Measurements from ENCODE around the gene RABAC1. TPM values are rescaled to one million over a fixed set of nuclear protein-coding genes. Genes with fewer than 3 reads are reported as not detected.

Gene RABAC1
- total RNA-seq (110 TPM), polyA plus RNA-seq (ENCODE audit: insufficient read depth in 1 of 8, insufficient read length in 8 of 8, low replicate concordance in 1 of 8) (100 to 1,000 TPM in 2 of 8 donors, 10 to 100 TPM in 6; 59.0 to 105 (median 82.7) TPM)
- long read RNA-seq, donor 1, transcript RABAC1-201 (5 exons, 821 nt), result major isoform, 22 of 25 reads
- long read RNA-seq, donor 1, partial matches to known transcripts, result 0 of 25 reads
- long read RNA-seq, donor 1, other reads (novel, unspliced or antisense), result 0 of 25 reads
- long read RNA-seq, donor 2, transcript RABAC1-201 (5 exons, 821 nt), result major isoform, 8 of 9 reads
- long read RNA-seq, donor 2, partial matches to known transcripts, result 0 of 9 reads
- long read RNA-seq, donor 2, other reads (novel, unspliced or antisense), result 0 of 9 reads
- long read RNA-seq, donor 3, transcript RABAC1-201 (5 exons, 821 nt), result major isoform, 27 of 33 reads
- long read RNA-seq, donor 3, partial matches to known transcripts, result 0 of 33 reads
- long read RNA-seq, donor 3, other reads (novel, unspliced or antisense), result 0 of 33 reads
- long read RNA-seq, donor 4, transcript RABAC1-201 (5 exons, 821 nt), result major isoform, 30 of 37 reads
- long read RNA-seq, donor 4, partial matches to known transcripts, result 0 of 37 reads
- long read RNA-seq, donor 4, other reads (novel, unspliced or antisense), result 0 of 37 reads
- long read RNA-seq, donor 5, transcript RABAC1-204 (1 exons, 662 nt), result minor isoform, 8 of 170 reads
- long read RNA-seq, donor 5, transcript RABAC1-201 (5 exons, 821 nt), result major isoform, 146 of 170 reads
- long read RNA-seq, donor 5, partial matches to known transcripts, result 6 of 170 reads
- long read RNA-seq, donor 5, other reads (novel, unspliced or antisense), result 6 of 170 reads
- long read RNA-seq, donor 6, transcript RABAC1-201 (5 exons, 821 nt), result major isoform, 84 of 92 reads
- long read RNA-seq, donor 6, partial matches to known transcripts, result 0 of 92 reads
- long read RNA-seq, donor 6, other reads (novel, unspliced or antisense), result 0 of 92 reads
- long read RNA-seq, donor 7, transcript RABAC1-201 (5 exons, 821 nt), result major isoform, 60 of 82 reads
- long read RNA-seq, donor 7, partial matches to known transcripts, result 8 of 82 reads
- long read RNA-seq, donor 7, other reads (novel, unspliced or antisense), result 0 of 82 reads
- long read RNA-seq, donor 8, transcript RABAC1-204 (1 exons, 662 nt), result minor isoform, 10 of 70 reads
- long read RNA-seq, donor 8, transcript RABAC1-201 (5 exons, 821 nt), result major isoform, 51 of 70 reads
- long read RNA-seq, donor 8, partial matches to known transcripts, result 5 of 70 reads
- long read RNA-seq, donor 8, other reads (novel, unspliced or antisense), result 0 of 70 reads
- long read RNA-seq, donor 9, transcript RABAC1-201 (5 exons, 821 nt), result major isoform, 32 of 44 reads
- long read RNA-seq, donor 9, transcript RABAC1-204 (1 exons, 662 nt), result minor isoform, 5 of 44 reads
- long read RNA-seq, donor 9, partial matches to known transcripts, result 5 of 44 reads
- long read RNA-seq, donor 9, other reads (novel, unspliced or antisense), result 0 of 44 reads
- long read RNA-seq, donor 10, transcript RABAC1-201 (5 exons, 821 nt), result major isoform, 59 of 76 reads
- long read RNA-seq, donor 10, transcript RABAC1-204 (1 exons, 662 nt), result minor isoform, 5 of 76 reads
- long read RNA-seq, donor 10, partial matches to known transcripts, result 8 of 76 reads
- long read RNA-seq, donor 10, other reads (novel, unspliced or antisense), result 0 of 76 reads
- long read RNA-seq, donor 11, transcript RABAC1-201 (5 exons, 821 nt), result major isoform, 56 of 70 reads
- long read RNA-seq, donor 11, transcript RABAC1-204 (1 exons, 662 nt), result minor isoform, 6 of 70 reads
- long read RNA-seq, donor 11, partial matches to known transcripts, result 6 of 70 reads
- long read RNA-seq, donor 11, other reads (novel, unspliced or antisense), result 0 of 70 reads

DNA sequence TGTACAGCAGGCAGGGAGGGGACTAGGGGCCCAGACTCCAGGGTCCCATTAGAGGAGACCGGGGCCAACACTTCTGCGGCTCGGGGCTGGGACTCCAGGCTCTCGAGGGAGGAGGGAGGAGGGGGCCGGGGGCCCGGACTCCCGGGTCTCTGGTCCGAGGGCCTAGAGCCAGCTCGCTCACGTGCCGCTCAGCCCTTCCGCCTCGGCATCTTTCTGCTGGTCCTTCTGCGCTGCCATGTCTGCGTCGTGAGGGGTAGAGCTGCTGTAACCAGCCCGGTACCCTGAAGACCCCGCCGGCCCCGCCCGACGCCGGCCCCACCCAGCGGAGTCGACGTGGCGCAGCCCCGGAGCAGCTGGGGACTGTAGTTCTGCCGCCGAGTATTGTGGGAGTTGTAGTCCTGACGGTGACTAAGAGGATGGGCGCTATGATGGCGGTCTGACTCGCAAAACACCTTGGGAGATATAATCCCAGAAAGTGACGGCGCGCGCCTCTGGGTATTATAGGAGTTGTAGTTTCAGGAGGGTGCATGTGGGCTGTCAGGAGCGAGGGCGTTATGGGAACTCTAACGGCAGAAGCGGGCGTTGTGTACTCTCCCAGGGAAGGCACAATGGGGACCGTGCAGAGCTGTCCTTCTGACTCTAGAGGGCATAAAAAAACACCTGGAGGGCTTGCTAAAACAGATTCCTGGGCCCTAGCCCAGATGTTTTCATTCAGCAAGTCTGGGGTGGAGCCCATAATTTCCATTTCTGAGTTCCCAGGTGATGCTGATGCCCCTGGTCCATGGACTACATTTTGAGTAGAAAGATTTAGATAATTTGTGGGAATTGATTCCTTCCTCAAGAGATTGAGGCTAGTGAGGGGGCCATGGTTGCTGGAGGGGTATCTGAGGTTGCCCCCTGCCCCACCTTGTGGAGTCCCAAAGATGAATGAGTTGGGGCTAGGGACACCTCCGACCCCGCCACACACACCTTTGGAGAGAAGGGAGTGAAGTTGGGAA lies at the start of gene RABAC1:
Gene RABAC1 (minus strand): TSS at position 266 of the 998 bp plus-strand sequence. CDS start 29 bp downstream, at position 237.
- DNase-seq, result peak; percentile 98
- Histone ChIP-seq H3K4me1 (ENCODE audit: control insufficient read depth, insufficient read depth, low read length) (peaks cover 20% of the 10 kb centered on the region), H3K4me3 (ENCODE audit: low read length) (peak within 1 kb of the TSS; percentile 97), H3K27ac (ENCODE audit: low read length) (peak within 1 kb of the TSS; percentile 95), H3K9me3 (replicated peaks; ENCODE audit: control insufficient read depth, low read depth, low read length) (no peaks in the 10 kb centered on the region), H3K36me3 (ENCODE audit: control insufficient read depth, insufficient read depth, low read length) (peaks cover 7% of the 10 kb centered on the region), H3K27me3 (ENCODE audit: control insufficient read depth, insufficient read depth, low read length) (no peaks in the 10 kb centered on the region)
- WGBS (ENCODE audit: insufficient coverage), result under 1% methylated on average over 41 of the region's 46 CpGs

DNA sequence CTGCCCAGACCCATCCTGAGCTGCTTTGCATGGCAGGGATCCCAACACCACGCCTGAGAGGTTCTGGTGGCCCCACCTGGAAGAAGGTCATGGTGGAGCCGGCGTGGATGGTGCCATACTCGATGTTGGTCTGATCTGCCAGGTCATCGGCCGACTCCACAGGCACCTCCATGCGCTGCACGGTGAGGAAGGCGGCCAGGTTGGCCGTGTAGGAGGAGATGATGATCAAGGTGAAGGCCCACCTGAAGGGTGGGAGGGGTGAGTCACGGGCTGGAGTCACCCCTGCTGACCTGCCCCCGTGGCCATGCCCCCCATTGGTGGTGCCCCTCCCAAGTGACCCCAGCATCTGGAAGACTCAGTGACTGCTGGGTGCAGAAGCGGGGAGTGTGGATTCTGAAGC lies 47.4 kb upstream of the RABAC1 start:
- Histone ChIP-seq H3K4me1 (ENCODE audit: control insufficient read depth, insufficient read depth, low read length) (peaks cover 5% of the 10 kb centered on the region), H3K36me3 (ENCODE audit: control insufficient read depth, insufficient read depth, low read length) (no peaks in the 10 kb centered on the region), H3K4me3 (ENCODE audit: low read length) (no peak overlapping the region), H3K9me3 (replicated peaks; ENCODE audit: control insufficient read depth, low read depth, low read length) (no peaks in the 10 kb centered on the region), H3K27ac (ENCODE audit: low read length) (no peak overlapping the region), H3K27me3 (ENCODE audit: control insufficient read depth, insufficient read depth, low read length) (peaks cover 9% of the 10 kb centered on the region)
- no peak for DNase-seq
- WGBS (ENCODE audit: insufficient coverage), result 87% methylated on average over 8 of the region's 13 CpGs

DNA sequence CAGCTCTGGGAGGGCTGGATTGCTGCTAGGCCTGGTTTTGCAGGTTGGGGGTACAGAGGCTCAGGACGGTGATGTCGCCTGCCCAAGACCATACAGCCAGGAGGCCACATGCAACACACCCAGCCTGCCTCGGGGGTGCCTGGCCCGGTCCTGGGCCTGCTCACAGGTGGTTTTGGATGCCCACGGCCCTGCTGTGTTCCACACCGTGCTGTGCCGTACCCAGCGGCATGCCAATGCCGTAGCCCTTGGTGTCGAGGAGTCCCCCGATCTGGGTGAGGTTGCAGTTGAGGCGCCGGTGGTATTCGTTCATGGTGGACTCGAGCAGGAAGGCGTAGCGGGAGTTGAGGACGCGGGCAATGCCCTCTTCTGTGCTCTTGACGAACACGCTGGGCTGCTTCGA lies 46.4 kb upstream of the RABAC1 start:
- H3K4me1 ChIP-seq (ENCODE audit: control insufficient read depth, insufficient read depth, low read length), result peaks cover 5% of the 10 kb centered on the region
- no peaks in the 10 kb centered on the region for H3K36me3 ChIP-seq (ENCODE audit: control insufficient read depth, insufficient read depth, low read length)
- H3K4me3 ChIP-seq (ENCODE audit: low read length), result no peak overlapping the region
- peaks cover 20% of the 10 kb centered on the region for H3K27me3 ChIP-seq (ENCODE audit: control insufficient read depth, insufficient read depth, low read length)
- no peak for DNase-seq
- H3K9me3 ChIP-seq (replicated peaks; ENCODE audit: control insufficient read depth, low read depth, low read length), result no peaks in the 10 kb centered on the region
- H3K27ac ChIP-seq (ENCODE audit: low read length), result no peak overlapping the region
- WGBS (ENCODE audit: insufficient coverage), result 94% methylated on average over 21 of the region's 22 CpGs

DNA sequence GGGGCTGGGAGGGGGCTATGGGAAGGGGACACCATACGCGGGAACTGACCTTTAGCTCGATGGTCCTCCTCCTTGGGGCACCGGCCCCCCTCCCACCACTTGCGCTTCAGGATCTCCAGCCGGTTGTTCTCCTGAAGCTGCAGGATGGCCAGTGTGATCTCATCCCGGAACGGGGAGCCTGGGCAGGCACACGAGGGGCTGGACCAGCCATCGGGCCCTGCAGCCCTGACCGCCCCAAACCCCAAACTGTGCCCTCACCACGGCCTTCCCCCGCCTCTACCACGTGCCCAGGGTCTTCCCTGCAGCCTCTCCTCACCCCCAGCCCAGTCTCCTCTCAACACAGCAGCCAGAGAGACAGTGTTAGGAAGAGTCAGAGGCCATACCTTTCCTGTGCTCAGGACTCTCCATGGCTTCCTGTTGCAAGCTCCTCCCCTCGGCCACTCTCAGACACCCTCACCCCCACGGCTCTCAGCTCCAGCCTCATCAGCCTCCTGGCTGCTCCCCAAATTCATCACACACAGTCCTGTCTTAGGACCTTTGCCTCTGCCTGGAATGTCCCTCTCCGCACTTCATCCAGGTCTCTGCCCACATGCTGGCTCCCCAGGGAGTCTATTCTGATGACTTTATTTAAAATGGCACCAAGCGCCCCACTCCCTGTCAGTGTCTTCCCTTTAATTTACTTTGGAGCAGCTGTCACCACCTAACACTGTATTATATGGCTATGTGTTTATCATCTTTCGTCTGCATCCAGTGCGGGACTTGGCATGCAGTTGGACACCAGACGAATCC lies 44.6 kb upstream of the RABAC1 start:
- Histone ChIP-seq H3K4me3 (ENCODE audit: low read length) (no peak overlapping the region), H3K4me1 (ENCODE audit: control insufficient read depth, insufficient read depth, low read length) (peaks cover 5% of the 10 kb centered on the region), H3K36me3 (ENCODE audit: control insufficient read depth, insufficient read depth, low read length) (no peaks in the 10 kb centered on the region), H3K27ac (ENCODE audit: low read length) (no peak overlapping the region), H3K9me3 (replicated peaks; ENCODE audit: control insufficient read depth, low read depth, low read length) (no peaks in the 10 kb centered on the region), H3K27me3 (ENCODE audit: control insufficient read depth, insufficient read depth, low read length) (peaks cover 35% of the 10 kb centered on the region)
- DNase-seq, result no peak
- WGBS (ENCODE audit: insufficient coverage), result 74% methylated on average over 16 of the region's 21 CpGs

DNA sequence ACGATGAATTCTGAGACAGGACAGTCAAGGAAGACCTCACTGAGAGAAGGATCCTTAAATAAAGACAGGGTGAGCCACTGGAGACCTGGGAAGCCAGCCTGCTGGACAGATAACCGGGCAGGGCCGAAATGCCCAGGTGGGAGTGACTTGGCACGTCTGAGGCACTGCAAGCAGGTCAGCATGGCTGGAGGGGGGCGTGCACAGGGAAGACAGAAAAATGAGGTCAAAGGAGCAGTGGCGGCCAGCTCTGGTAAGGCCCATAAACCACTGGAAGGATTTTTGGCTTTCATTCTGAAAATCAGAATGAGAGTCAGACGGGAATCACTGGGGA lies 40.7 kb upstream of the RABAC1 start:
- Histone ChIP-seq H3K9me3 (replicated peaks; ENCODE audit: control insufficient read depth, low read depth, low read length) (no peaks in the 10 kb centered on the region), H3K4me1 (ENCODE audit: control insufficient read depth, insufficient read depth, low read length) (peaks cover 8% of the 10 kb centered on the region), H3K4me3 (ENCODE audit: low read length) (no peak overlapping the region), H3K27me3 (ENCODE audit: control insufficient read depth, insufficient read depth, low read length) (peaks cover 72% of the 10 kb centered on the region), H3K36me3 (ENCODE audit: control insufficient read depth, insufficient read depth, low read length) (no peaks in the 10 kb centered on the region), H3K27ac (ENCODE audit: low read length) (no peak overlapping the region)
- 82% methylated on average over 7 of the region's 7 CpGs for WGBS (ENCODE audit: insufficient coverage)
- DNase-seq, result no peak

DNA sequence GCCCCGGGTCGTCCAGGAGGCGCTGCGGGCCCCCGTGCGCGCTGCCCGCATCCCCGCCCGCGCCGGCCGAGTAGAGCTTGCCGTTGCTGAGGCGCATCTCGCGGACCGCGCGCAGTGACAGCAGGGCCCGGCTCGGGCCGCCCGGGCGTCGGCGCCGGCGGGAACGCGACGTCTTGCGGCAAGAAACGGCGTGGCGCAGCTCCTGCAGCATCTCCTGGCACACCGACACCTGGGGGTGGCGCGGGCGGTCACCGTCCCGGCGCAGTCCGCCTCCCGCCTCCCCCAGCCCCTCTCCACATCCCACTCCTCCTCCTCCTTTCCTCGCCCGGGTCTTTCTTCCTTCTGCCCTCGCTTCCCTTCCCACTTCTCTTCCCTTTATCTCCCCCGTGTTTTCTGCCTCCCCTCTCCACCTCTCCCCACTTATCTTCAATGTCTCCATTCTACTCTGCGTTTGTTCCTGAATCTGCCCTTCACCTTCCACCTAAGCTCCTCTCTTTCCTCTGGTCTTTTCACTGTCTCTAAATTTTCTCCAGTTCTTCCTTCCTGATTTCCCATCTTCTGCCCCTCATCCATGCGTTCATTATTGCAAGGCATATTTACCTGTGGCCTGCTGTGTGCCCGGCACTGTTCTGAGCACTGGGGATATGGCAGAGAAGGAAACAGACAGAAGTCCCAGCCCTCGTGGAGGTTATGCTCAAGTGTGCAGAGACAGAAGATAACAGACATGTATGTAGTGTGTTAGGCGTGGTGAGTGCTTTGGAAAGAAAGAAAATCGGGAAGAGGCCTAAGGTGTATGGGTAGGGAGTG lies 40.2 kb upstream of the RABAC1 start:
- no peak overlapping the region for H3K4me3 ChIP-seq (ENCODE audit: low read length)

DNA sequence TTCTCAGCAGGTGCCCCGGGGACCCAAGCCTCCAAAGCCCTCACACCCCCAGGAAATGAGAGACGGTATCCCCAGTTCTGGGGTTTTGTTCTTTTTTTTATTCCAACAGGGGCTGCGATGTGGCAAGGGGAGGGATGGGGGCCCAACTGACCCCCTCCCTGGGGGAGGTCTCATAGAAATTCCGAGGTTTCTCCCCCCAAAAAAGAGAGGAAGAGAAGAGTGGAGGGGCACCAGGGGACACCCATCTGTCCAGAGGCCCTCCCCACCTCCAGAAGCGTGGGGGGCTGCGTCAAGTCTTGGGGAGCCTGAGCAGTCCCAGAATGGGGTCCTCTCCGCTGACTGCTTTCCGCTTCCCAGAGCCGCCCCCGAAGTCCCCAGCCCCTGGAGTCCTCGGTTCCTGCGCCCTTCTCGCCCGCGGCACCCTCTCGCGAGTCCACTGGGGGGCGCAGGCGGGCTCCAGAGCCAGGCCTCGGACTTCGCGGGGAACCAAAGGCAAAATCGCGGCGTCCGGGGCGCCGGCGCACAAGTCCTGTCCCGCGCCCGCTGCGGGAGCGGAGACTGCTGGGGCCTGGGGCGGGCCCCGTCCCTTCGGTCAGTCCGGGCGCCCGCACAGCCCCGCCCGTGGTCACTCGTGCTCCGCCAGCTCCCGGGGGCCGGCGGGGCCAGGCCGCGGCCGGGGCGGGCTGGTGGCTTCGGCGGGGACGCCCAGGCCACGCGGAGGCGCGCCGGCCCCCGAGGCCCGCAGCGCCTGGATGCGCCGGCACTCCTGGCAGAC lies 39.3 kb upstream of the RABAC1 start:
- H3K36me3 ChIP-seq (ENCODE audit: control insufficient read depth, insufficient read depth, low read length), result no peaks in the 10 kb centered on the region
- peaks cover 13% of the 10 kb centered on the region for H3K4me1 ChIP-seq (ENCODE audit: control insufficient read depth, insufficient read depth, low read length)
- no peak overlapping the region for H3K27ac ChIP-seq (ENCODE audit: low read length)
- under 1% methylated on average over 44 of the region's 64 CpGs for WGBS (ENCODE audit: insufficient coverage)
- DNase-seq, result peak; percentile 22
- peaks cover 81% of the 10 kb centered on the region for H3K27me3 ChIP-seq (ENCODE audit: control insufficient read depth, insufficient read depth, low read length)
- H3K9me3 ChIP-seq (replicated peaks; ENCODE audit: control insufficient read depth, low read depth, low read length), result no peaks in the 10 kb centered on the region
- no peak overlapping the region for H3K4me3 ChIP-seq (ENCODE audit: low read length)

More for the DNA sequence above, 40.2 kb upstream of the RABAC1 start:
- no peak for DNase-seq
- H3K9me3 ChIP-seq (replicated peaks; ENCODE audit: control insufficient read depth, low read depth, low read length), result no peaks in the 10 kb centered on the region
- no peak overlapping the region for H3K27ac ChIP-seq (ENCODE audit: low read length)
- WGBS (ENCODE audit: insufficient coverage), result 6% methylated on average over 54 of the region's 55 CpGs
- H3K36me3 ChIP-seq (ENCODE audit: control insufficient read depth, insufficient read depth, low read length), result no peaks in the 10 kb centered on the region
- peaks cover 77% of the 10 kb centered on the region for H3K27me3 ChIP-seq (ENCODE audit: control insufficient read depth, insufficient read depth, low read length)
- H3K4me1 ChIP-seq (ENCODE audit: control insufficient read depth, insufficient read depth, low read length), result peaks cover 8% of the 10 kb centered on the region
